SU-DHL-6 (cell line): ENCODE measurements around the gene ERC1.

ENCODE experiments used
- H2AFZ ChIP-seq: fragments of 200-600 bp; sonication (generic); 2 replicates; pipeline ENCODE4 v1.6.1; 2014; ENCODE audit warnings: low read depth, mild to moderate bottlenecking, moderate library complexity, mixed read lengths, antibody characterized with exemption, low read length; ENCODE audit not compliant: severe bottlenecking
- H3F3A ChIP-seq: fragments of 200-600 bp; shearing (Covaris generic); 2 replicates; pipeline ENCODE4 v1.6.0; 2016; ENCODE audit warnings: antibody characterized with exemption, mild to moderate bottlenecking; ENCODE audit not compliant: insufficient read depth
- H3K27ac ChIP-seq: fragments of 200-600 bp; sonication (generic); 2 replicates; pipeline ENCODE4 v1.5.1; 2016; ENCODE audit warnings: low read depth, mild to moderate bottlenecking, low read length, moderate library complexity, mixed read lengths
- H3K27me3 ChIP-seq: fragments of 200-600 bp; sonication (generic), shearing (Covaris generic); 2 replicates; pipeline ENCODE4 v1.6.0; 2014; ENCODE audit warnings: mild to moderate bottlenecking, low read length
- H3K36me3 ChIP-seq: fragments of 200-600 bp; sonication (generic); 2 replicates; pipeline ENCODE4 v1.6.1; 2014; ENCODE audit warnings: mild to moderate bottlenecking, low read length, mixed read lengths
- H3K4me2 ChIP-seq: fragments of 300-600, 200-600 bp; shearing (Covaris generic), sonication (generic); 2 replicates; pipeline ENCODE4 v1.6.0; 2014; ENCODE audit warnings: low read length, low read depth, mild to moderate bottlenecking; ENCODE audit not compliant: poor library complexity, severe bottlenecking
- H3K4me3 ChIP-seq: fragments of 200-600 bp; sonication (generic); 2 replicates; pipeline ENCODE4 v1.5.1; 2014; ENCODE audit warnings: antibody characterized with exemption, low read length, mild to moderate bottlenecking, mixed read lengths; ENCODE audit not compliant: insufficient read depth, poor library complexity, severe bottlenecking
- H3K79me2 ChIP-seq: fragments of 200-600 bp; sonication (generic); 2 replicates; pipeline ENCODE4 v1.6.1; 2014; ENCODE audit warnings: mild to moderate bottlenecking, low read length, moderate library complexity; ENCODE audit not compliant: insufficient read depth
- H3K9ac ChIP-seq: fragments of 200-600 bp; sonication (generic); 2 replicates; pipeline ENCODE4 v1.7.0; 2014; ENCODE audit warnings: mild to moderate bottlenecking, low read length
- H3K9me2 ChIP-seq: fragments of 200-600 bp; sonication (generic); replicated peaks from 2 replicates; pipeline ENCODE4 v1.6.1; 2014; ENCODE audit warnings: low read length; ENCODE audit not compliant: insufficient read depth
- H3K9me3 ChIP-seq: fragments of 200-600 bp; sonication (generic); 2 replicates; pipeline ENCODE4 v1.6.1; 2014; ENCODE audit warnings: low read length, mixed read lengths; ENCODE audit not compliant: insufficient read depth
- H4K20me1 ChIP-seq: fragments of 200-600 bp; sonication (generic); 2 replicates; pipeline ENCODE4 v1.6.1; 2014; ENCODE audit warnings: low read depth, mild to moderate bottlenecking, antibody characterized with exemption, low read length, moderate library complexity, mixed read lengths
- CTCF ChIP-seq: fragments of 200-600 bp; sonication (generic); IDR thresholded peaks from one replicate; pipeline ENCODE4 v1.5.1; 2017; ENCODE audit warnings: antibody characterized with exemption, mild to moderate bottlenecking, low read length, moderate library complexity; ENCODE audit not compliant: insufficient read depth, poor library complexity, severe bottlenecking
- EZH2phosphoT487 ChIP-seq: fragments of 200-600 bp; sonication (generic), shearing (Covaris generic); conservative IDR thresholded peaks from 2 replicates; pipeline ENCODE4 v1.6.1; 2018; ENCODE audit warnings: mild to moderate bottlenecking, antibody characterized with exemption, low read length, moderate library complexity, mixed read lengths

Gene ERC1

GRCh38 chr12:1007994-1008393, 17.0 kb downstream of the ERC1 start:
- Histone ChIP-seq H3K9me3 (no peaks in the 10 kb centered on the region), H3K27me3 (no peaks in the 10 kb centered on the region), H3K9me2 (no peaks in the 10 kb centered on the region), H3K27ac (no peak overlapping the region), H3K79me2 (0 out of 2 replicates have a peak, but pooled peaks cover 3% of the 10 kb centered on the region), H3K36me3 (no peaks in the 10 kb centered on the region), H3F3A (no peaks in the 10 kb centered on the region), H4K20me1 (peaks cover 2% of the 10 kb centered on the region; the same call in 1 of the 2 replicates), H3K4me2 (no peak overlapping the region), H2AFZ (no peak overlapping the region), H3K4me3 (no peak overlapping the region), H3K9ac (no peak overlapping the region)
- no peak for TF ChIP-seq CTCF
- TF ChIP-seq EZH2phosphoT487: no peak

- H3F3A ChIP-seq: no peaks in the 10 kb centered on the region
- TF ChIP-seq EZH2phosphoT487 (no peak), CTCF (no peak)
- no peaks in the 10 kb centered on the region for H3K9me2 ChIP-seq
- no peak overlapping the region for H3K4me2 ChIP-seq
- H3K4me3 ChIP-seq: no peak overlapping the region
- no peak overlapping the region for H2AFZ ChIP-seq
- H3K9ac ChIP-seq: no peak overlapping the region
- no peak overlapping the region for H3K27ac ChIP-seq
- no peaks in the 10 kb centered on the region for H3K79me2 ChIP-seq
- no peaks in the 10 kb centered on the region for H3K27me3 ChIP-seq
- H3K36me3 ChIP-seq: no peaks in the 10 kb centered on the region
- no peaks in the 10 kb centered on the region for H4K20me1 ChIP-seq
- no peaks in the 10 kb centered on the region for H3K9me3 ChIP-seq
Observed at GRCh38 chr12:1011091-1011490, 20.1 kb downstream of the ERC1 start.

GRCh38 chr12:1013618-1014489, 22.8 kb downstream of the ERC1 start:
- Histone ChIP-seq H3K9ac (no peak overlapping the region), H3K9me2 (no peaks in the 10 kb centered on the region), H3K36me3 (no peaks in the 10 kb centered on the region), H3K27me3 (no peaks in the 10 kb centered on the region), H3K4me2 (no peak overlapping the region), H2AFZ (no peak overlapping the region), H3K27ac (no peak overlapping the region), H4K20me1 (no peaks in the 10 kb centered on the region), H3K79me2 (no peaks in the 10 kb centered on the region), H3K4me3 (no peak overlapping the region), H3F3A (no peaks in the 10 kb centered on the region), H3K9me3 (no peaks in the 10 kb centered on the region)
- no peak for TF ChIP-seq CTCF
- TF ChIP-seq EZH2phosphoT487: no peak
